ENCODE measurements around the gene ANKRD65.
"Not testable (repeated sequence)": the region's sequence is repeated elsewhere in the genome, so short reads cannot be mapped to it uniquely, and the experiment has no call there.

Gene ANKRD65

DNA sequence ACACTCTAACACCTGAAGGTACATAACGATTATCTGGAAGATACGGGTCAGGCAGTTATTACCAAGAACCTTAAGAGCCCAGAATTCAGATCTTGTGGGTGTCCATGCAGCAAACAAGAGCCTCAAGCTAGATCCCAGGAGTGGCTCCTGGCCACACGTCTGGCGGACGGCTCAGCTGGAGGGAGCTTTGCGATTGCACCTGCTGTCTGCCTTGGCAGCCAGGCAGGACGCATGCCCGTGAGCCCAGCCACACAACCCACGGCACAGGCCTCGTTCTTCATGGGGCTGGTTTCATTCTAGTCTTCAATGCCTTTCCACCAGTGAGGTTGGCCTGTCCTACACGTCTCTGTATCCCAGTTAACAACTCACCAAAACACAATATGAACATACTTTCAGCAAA is 27.6 kb downstream of the ANKRD65 start:
- no peak for DNase-seq (ENCODE audit: low read depth)

DNA sequence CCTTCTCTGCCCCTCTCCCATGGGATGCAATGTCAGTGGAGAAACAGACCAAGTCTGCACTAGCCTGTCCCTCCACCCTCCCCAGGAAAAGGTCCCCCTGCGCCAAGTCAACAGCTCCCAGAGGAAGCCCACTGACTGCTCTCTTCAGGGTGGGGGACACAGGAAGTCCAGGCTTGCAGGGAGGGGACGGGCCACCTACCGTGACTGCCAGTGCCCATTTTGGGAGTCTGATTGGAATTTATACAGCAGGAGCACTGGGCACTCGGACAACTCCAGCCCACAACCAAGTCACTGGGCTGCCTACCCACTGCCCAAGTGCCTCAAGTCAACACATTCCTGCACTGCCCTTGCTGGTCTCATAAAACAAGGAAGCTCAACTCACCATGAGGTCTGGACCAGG is 28.1 kb downstream of the ANKRD65 start:
- no peak for DNase-seq (ENCODE audit: low read depth)

DNA sequence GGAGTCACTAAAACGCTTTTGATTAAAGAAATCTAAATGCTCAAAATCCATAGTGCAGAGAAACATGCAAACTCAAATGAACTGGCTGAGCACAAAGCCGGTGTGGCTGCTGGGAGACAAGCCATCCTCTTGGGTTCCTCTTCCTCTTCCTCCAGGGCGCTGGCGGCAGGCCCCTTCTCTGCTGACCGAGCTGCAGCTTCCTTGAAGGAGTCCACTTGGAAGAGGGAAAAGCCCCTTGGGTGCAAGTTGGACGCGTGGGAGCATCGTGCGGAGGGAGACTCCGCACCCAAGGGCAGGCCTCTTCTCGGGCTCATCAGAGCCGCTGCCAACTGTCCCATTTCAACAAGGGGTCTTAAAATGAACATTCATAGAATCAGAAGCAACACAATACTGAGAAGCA is 29.9 kb downstream of the ANKRD65 start:
- no peak for DNase-seq (ENCODE audit: low read depth)

DNA sequence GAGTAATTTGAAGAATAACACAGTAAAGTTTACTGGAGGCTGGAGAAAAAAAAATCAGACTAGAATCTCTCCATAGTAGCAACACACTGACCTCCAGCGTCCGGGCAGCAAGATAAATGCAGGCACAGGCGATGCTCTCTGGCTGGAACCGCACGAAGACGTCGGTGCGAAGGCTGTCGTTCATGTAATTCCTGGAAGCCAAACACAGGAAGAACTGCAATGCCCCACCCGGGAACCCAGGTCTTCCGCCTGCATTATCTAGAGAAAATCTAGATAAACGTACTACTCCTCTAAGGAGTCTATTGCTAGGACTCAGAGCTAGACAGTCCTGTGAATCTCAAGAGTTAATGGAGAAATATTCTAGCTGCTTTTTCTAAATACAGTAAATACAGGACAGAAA is 30.4 kb downstream of the ANKRD65 start:
- DNase-seq (ENCODE audit: low read depth): no peak

DNA sequence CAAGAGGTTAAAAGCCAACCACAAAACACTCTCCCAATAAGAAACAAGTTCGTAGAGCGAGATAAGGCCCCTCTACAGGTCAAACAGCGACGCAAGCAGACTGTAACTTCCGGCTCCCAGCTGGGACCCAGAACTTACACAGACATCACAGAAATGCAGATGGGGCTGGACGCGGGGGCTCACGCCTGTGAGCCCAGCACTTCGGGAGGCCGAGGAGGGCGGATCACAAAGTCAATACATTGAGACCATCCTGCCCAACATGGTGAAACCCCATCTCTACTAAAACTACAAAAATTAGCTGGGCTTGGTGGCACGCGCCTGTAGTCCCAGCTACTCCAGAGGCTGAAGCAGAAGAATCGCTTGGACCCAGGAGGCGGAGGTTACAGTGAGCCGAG is 33.0 kb downstream of the ANKRD65 start:
- DNase-seq (ENCODE audit: low read depth): no peak

DNA sequence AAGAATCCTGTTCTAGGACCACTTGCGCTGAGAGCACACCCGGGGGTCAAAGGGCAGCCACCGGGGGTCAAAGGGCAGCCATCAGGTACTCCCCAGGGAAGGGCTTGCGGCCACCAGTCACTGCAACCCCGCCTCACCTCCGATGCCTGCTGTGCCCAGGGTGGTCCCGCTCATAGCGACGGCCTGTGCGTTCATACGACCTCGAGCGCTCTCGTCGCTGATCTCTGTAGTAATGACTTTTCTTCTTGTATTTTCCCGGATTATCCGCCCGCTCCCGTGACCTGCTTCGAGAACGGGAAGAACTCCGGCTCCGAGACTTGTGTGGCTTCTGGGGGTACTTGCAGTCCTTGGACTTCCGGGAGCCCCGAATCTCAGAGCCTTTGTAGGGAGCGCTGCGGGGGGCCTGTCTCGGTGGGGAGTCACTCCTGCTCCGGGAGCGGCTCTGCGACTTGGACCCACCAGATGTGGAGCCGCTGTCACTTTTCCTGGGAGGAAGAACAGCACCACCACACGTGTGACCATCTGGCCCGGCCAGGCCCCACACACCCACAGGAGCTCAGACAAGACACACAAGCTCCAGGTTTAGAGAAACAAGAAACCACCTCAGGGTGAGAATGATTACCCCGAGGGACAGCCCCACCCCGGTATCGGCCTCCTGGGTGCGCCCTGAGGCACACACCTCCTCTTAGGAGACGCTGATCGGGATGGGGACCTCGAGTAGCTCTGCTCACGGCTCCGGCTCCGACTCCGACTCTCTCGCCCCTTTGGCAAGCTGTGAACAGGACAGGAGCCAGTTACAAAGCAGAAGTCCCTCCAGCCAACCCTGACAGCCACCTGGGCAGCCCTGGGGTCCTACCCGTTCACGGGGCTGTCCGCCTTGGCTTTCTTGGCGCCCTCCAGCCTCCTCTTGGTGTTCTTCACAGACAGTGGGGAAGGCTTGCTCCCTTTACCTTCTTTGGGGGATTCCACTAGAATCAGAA is 33.7 kb downstream of the ANKRD65 start:
- DNase-seq (ENCODE audit: low read depth): no peak

DNA sequence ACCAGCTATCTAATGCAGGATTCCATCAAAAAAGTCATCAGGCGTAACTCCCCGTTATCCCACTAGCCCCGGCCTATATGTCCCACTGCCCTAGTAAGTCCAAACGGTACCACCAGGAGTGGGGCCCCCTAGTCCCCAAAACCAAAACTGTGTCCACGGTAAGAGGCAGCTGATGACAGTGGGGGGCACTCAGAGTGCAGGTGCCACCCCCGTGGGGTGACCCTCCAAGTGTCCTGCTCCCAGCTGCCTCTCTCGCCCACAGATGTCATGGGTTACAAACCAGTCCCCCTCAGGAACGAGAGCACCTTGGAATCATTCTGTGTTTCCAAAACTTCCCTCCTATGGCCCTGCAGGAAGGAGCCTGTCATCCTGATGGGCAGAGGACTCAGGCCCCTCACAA is 35.1 kb downstream of the ANKRD65 start:
- DNase-seq (ENCODE audit: low read depth): no peak

DNA sequence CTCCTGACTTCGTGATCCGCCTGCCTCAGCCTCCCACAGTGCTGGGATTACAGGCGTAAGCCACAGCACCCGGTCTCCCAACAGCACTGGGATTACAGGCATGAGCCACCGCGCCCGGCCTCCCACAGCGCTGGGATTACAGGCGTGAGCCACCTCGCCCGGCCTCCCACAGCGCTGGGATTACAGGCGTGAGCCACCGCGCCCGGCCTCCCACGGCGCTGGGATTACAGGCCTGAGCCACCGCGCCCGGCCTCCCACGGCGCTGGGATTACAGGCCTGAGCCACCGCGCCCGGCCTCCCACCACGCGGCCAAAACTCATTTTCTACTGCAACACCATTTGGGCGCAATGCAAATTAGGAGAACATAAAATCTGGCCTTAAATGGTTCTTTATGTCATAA is 35.7 kb downstream of the ANKRD65 start:
- not testable (repeated sequence) for DNase-seq (ENCODE audit: low read depth)

DNA sequence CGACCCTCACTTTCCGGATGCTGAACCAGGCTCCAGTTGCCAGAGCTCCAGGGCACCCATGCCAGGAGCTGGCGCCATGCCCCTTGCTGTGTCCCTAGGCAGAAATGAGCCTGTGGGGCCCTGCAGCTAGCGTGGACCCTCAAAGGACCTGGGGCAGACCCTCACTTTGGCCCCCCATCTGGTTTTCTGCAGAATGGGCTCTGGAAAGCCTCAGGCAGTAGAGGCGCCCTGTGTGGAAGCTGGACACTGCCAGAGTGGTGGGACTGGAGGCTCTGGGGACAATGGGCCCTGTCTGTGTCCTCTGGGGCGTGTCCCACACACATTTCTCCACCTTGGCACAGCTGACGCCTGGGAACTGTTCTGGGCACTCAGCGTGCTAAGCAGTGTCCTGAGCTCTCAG is 39.8 kb downstream of the ANKRD65 start:
- DNase-seq (ENCODE audit: low read depth): no peak

DNA sequence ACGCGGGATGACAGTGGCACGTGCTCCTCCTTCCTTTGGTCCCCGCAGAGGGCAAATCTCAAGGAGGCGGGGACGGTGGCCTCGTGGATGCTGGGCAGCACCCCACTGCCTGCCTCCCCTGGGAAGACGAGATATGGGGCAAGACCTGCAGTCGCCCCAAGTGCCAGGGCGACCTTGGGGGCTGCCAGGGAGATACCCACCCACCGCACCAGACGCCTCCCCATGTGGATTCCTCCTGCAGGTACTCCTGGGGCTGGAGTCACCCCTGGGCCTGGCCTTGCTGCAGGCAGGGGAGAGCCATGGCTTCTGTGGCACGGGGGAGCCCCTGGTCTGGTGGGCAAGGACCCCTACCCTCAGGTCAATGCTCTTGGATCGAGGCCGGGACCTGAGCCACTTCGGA is 40.2 kb downstream of the ANKRD65 start:
- DNase-seq (ENCODE audit: low read depth): no peak

DNA sequence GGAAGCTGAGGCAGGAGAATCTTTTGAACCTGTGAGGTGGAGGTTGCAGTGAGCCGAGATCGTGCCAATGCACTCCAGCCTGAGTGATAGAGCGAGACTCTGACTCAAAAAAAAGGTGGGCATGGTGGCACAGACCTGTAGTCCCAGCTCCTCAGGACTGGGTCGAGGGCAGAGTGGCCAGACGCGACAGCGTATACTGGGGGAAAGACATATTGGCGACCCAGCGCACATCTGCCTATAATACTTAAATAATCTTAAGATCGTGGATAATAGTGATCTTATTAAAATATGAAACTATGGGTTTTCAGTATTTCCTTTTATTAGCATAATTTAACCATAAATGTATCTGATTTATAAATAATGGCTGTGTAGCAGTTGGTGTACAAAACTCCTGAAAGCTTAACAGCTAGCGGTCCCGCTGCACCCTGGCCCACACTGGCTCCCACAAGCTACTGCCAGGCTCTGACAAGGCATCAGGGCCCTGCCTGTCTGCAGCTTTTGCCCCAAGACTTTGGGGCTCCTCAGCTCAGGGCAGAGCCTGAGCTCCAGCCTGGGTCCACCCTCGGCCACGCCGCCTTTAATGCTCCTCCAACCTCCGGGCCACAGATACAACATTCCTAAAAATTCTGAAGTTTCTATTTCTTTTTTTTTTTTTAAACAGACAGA is 43.4 kb downstream of the ANKRD65 start:
- no peak for DNase-seq (ENCODE audit: low read depth)

DNA sequence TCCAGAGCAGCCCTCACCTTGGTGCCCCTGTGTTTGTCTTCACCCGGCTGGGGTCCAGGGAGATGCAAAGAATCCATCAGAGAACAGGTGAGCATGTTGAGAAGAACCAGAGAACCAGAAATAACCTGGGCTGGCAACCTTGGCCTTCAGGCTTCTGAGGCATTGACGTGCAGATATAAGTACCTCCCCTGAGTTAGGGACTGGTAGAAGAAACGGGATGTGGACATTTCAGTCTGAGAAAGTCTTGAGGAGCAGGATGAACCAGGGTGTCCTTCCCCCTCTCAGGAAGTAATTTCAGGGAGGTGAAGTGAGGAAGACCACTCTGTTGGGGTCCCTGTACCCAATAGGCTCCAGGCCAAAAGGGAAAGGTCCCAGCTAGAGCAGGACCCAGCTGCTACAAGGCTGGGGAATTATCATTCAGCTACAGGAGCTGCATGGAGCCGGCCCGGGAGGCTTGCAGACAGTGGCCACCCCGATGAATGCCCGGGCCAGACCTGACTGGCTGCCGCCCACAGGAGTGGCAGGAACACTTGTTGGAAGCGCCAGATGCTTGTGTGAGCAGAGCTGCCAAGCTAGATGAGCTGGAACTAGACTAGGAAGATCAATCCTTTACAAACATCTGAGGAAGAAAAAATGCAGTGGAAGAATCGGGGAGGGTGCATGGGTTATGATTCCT is 44.4 kb downstream of the ANKRD65 start:
- no peak for DNase-seq (ENCODE audit: low read depth)

DNA sequence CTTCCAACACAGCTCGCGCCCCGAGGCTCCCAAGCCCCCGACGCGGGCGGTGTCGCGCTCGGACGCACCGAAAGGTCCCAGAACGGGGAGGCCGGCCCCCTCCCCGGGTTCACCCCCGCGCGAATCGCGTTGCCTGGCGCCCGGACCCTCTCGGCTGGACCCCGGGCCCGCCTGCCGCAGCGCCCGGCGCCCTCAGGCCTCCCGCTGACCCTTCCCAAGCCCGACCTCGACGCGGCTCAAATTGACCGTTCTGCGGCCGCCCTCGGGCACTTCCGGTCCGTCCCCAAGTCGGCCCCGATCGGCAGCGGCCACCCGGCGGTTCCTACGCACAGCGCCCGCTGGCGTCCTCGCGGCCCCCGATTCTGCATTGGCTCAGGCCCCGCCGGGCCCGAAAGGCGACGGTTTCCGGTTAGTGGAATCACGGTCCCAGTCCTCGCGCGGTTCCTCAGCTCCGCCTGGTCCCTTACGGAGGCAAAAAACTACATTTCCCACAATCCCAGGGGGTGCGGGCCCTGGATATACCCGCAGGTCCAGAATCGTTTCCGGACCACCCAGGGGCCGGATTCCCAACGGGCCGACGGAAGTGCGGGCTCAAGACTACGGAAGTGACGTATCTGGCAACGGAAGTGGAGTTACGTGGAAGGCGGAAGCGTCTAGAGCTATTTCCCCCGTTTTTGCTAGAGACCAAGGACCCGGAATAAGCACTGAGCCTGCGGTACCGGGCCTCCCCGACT is 46.0 kb downstream of the ANKRD65 start, which contains the start of gene AURKAIP1:
AURKAIP1 (minus strand) TSS at position 279 of the 734 bp plus-strand sequence. CDS start 451 bp downstream, outside the sequence.
- DNase-seq (ENCODE audit: low read depth): peak; percentile 92

DNA sequence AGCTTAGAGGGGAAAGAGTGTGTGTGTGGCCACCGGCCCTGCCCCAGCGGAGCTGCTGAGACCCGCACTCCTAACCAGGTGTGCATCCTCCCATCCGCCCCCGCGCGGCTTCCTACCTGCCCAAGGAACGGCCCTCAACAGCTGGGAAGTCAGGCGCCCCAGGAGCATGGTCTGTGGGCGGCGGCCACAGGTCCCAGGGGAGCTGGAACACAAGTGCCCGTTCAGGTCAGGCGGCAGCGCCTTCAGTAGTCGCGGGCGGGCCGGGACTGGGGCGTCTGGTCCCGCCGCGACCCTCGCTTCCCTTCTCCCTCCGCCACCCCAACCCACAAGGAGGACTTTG is 46.5 kb downstream of the ANKRD65 start:
- no peak for DNase-seq (ENCODE audit: low read depth)

DNA sequence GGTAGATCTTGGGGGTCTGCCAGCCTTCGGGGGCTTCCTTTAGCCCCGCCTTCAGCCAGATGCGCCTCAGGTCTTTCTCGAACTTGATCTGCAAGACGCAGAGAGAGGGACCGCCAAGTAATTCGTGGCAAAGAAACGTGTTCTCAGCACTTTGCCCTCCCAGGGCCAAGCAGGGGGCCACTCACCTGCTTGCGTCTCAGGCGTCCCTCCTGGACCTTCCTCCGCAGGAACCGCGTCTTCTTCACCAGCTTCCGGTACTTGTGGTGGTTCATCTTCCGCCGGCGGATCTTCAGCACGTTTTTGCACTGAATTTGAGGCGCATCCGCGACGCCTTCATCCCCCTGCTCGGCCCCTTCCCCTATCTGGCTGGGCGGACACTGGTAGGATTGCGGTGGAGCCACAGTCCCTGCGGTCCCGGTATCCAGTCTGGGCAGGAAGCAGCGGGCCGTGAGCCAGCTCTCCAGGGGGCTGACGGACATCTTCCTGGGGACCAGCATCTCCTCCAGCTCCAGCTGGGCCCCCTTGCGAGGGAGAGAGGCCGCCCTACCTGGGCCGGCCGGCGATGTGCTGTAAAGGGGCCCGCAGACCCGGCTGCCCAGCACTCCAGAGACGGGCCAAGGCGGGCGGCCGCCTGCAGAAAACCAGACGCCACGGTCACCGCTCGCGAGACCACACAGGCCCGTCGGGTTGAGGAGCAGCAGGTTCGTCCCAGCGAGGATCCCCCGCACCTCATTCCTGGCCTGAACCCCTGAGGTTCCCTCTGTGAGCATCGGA is 47.1 kb downstream of the ANKRD65 start:
- DNase-seq (ENCODE audit: low read depth): no peak

DNA sequence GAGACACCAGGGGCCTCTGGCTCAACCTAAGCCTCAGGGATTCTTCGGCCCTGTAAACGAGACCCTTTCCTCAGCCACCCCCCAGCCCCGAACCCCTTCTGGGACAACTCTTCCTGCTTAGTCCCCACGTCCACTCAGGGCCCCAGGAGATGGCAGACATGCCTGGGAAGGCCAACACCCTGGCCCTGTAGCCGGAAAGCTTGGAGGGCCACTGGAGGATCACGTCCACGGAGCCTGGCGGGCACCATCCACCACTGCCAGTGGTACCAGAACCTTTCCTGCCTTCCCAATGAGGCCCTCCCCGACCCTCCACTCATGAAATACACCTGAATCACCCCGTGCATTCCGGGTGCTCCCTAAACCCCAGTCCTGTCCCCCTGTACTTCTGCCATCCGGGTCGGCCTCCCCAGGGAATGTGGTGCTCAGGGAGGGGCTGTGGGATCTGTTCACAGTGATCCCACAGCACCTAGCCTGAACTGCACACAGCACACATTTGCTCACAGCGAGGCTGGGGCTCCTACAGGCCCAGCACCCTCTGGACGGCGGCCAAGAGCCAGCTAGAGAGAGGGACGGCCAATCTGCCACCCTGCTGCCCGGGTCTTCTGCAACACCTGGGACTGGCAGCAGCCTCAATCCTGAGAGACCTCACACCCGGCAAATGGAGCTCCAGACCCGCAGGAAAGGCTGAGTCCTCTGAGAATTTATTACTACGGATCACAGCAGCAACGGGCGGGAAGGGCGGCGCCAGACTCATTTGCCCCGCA is 47.8 kb downstream of the ANKRD65 start:
- no peak for DNase-seq (ENCODE audit: low read depth)

DNA sequence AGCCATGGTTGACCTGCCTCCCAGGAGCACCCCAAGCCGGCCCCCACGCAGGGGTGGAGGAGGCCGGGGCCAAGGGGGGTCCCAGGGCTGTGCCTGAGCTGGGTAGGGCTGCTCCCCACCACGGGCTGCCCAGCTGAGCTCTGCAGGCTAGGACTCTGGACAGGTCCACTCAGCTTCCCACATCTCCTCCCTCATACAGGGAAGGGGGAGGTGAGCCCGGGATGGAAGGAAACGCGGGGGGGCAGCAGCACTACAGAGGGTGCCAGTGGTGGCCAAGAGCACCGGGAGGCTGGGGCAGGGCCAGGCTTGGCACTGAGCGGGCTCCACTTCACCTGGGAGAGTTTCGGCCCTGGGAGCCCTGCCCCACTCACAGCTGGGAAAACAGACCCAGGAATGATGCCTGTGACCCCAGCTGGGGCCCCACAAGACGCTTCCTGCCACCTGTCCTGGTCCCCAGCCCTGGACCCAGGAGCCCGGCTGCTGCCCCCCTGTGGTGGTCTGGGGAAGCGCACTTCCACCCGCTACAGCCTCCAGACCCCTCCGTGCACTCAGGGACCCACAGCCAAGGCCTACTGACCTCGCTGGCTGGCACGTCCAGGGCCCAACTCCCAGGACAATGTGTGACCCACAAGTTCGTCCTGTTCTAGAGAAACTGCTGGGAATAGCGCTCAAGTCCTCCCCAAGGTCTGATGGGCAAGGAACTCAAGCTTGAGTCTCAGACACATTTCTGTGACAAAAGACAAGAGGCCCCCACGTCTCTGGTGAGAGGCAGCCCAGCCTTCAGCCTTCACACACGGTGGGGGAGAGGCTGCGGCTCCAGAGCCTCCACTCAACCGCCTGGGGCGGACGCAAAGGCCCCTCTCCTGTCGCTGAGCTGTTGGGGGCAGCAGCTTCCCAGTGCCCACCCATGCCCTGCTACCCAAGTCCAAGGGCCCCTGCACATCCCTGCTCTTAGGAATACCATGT is 49.0 kb downstream of the ANKRD65 start:
- DNase-seq (ENCODE audit: low read depth): peak; percentile 66

DNA sequence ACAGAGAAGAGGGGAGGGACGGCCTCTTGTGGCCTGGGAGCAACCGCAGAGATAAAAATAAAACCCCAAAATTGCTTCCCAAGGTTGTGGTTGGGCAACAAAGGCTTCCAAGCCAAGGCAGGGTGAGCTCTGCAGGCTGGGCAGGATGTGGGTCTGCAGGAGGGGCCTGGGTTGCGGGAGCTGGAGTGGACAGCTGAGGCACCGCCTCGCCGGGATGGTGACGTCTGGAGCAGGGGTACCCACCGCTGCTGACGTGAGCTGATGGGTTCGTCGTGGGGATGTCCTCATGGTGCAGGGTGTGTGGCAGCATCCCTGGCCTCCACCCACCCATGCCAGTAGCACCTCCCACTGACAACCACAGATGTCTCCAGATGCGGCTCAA is 49.7 kb downstream of the ANKRD65 start:
- DNase-seq (ENCODE audit: low read depth): peak; percentile 47

DNA sequence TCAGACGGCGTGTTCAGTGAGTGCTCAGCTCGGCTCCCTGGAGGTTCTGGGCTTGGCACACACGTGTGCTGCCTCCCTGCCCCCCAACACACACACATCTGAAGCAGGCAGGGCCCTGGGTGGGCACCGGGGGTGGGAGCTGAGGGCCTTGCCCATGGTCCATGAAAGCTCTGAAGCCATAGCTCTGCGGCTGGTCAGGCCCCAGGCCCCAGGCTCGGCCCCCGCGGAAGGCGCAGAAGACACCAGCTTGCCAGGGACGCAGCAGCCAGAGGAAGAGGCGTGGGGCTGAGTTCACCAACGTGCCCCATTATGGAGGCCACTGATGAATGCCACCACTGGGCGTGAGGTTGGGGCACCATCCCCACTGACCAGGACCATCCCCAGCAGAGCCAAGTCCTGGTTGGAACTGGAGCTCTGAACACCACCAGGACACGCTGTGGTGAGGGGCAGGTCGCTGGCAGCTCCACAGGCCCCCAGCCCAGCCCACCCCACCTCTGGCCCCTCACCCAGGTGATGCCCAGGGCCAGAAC is 50.2 kb downstream of the ANKRD65 start:
- DNase-seq (ENCODE audit: low read depth): no peak

All from activated T-helper 1 cell treated with Interleukin-2 at 50 U/mL for 16 hours (primary cell).